Endothelial cell (in vitro differentiated cells): ENCODE measurements around the gene ALG6. TPM values are rescaled to one million over a fixed set of nuclear protein-coding genes. Genes with fewer than 3 reads are reported as not detected.

Experiments
- DNase-seq: peaks from one replicate; pipeline ENCODE4 v3.0.0; 2021; ENCODE audit warnings: low spot score
- H3K27ac Mint-ChIP-seq: one replicate; pipeline ENCODE4 v1.8.0; 2021; ENCODE audit warnings: mixed read lengths, inconsistent platforms; ENCODE audit not compliant: unreplicated experiment
- H3K27me3 Mint-ChIP-seq: one replicate; pipeline ENCODE4 v1.8.0; 2021; ENCODE audit warnings: mild to moderate bottlenecking, moderate library complexity, mixed read lengths, inconsistent platforms; ENCODE audit not compliant: unreplicated experiment
- H3K36me3 Mint-ChIP-seq: one replicate; pipeline ENCODE4 v1.8.0; 2021; ENCODE audit warnings: mild to moderate bottlenecking, low read depth, mixed read lengths, inconsistent platforms; ENCODE audit not compliant: unreplicated experiment
- H3K4me1 Mint-ChIP-seq: one replicate; pipeline ENCODE4 v1.8.0; 2021; ENCODE audit warnings: mild to moderate bottlenecking, mixed read lengths, inconsistent platforms; ENCODE audit not compliant: unreplicated experiment
- H3K4me3 Mint-ChIP-seq: one replicate; pipeline ENCODE4 v1.8.0; 2021; ENCODE audit warnings: mild to moderate bottlenecking, mixed read lengths, inconsistent platforms; ENCODE audit not compliant: unreplicated experiment
- H3K9me3 Mint-ChIP-seq: one replicate; pipeline ENCODE4 v1.8.0; 2021; ENCODE audit warnings: mixed read lengths, inconsistent platforms; ENCODE audit not compliant: unreplicated experiment
- CTCF ChIP-seq: fragments of 200-600 bp; sonication (generic); IDR thresholded peaks from one replicate; pipeline ENCODE4 v1.5.0; 2021; ENCODE audit warnings: antibody characterized with exemption; ENCODE audit not compliant: unreplicated experiment
- total RNA-seq: library from RNA; stranded (reverse); fragmentation: NEBNext Ultra II Directional; extraction: Animal tissue kit (Norgen Biotek cat#: 25700); gene quantifications from one replicate; pipeline ENCODE4 v1.2.1, GENCODE V29; 2021; ENCODE audit not compliant: unreplicated experiment

ALG6 gene
- total RNA-seq, 1 donor from 2014 or later = 14.9 TPM

GRCh38 chr1:63322944-63323864 lies 44.2 kb upstream of the ALG6 start:
- H3K27ac Mint-ChIP-seq = no peak overlapping the region

GRCh38 chr1:63323865-63324778 lies 43.3 kb upstream of the ALG6 start:
- Mint-ChIP-seq H3K36me3 (peaks cover 4% of the 10 kb centered on the region), H3K4me1 (peaks cover 34% of the 10 kb centered on the region), H3K9me3 (no peaks in the 10 kb centered on the region), H3K27me3 (peaks cover 45% of the 10 kb centered on the region), H3K4me3 (peak overlapping the region; percentile 51), H3K27ac (no peak overlapping the region)
- TF ChIP-seq CTCF = no peak
- no peak for DNase-seq

More at GRCh38 chr1:63322944-63323864, 44.2 kb upstream of the ALG6 start:
- peaks cover 46% of the 10 kb centered on the region for H3K27me3 Mint-ChIP-seq
- no peak for TF ChIP-seq CTCF
- no peaks in the 10 kb centered on the region for H3K9me3 Mint-ChIP-seq
- peak; percentile 38 for DNase-seq
- H3K4me1 Mint-ChIP-seq = peaks cover 37% of the 10 kb centered on the region
- H3K36me3 Mint-ChIP-seq = no peaks in the 10 kb centered on the region
- H3K4me3 Mint-ChIP-seq = no peak overlapping the region

DNA sequence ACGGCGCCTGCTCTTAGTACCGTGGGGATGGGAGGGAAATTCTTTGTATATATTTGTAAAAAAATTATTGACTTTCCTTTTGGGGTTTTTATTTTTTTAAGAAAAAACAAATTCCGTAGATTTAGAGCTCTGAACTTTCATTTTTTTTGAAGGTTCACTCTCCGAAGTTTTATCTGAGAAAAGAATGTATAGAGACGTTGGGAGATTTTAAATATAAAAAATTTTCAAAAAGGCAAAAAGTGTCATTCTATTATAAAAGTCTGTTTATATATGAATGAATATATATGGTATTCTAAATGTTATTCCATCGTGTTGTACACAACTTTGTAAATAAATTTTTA lies 42.7 kb upstream of the ALG6 start:
- peaks cover 43% of the 10 kb centered on the region for H3K27me3 Mint-ChIP-seq
- no peak for TF ChIP-seq CTCF
- H3K27ac Mint-ChIP-seq = no peak overlapping the region
- no peaks in the 10 kb centered on the region for H3K9me3 Mint-ChIP-seq
- DNase-seq = no peak
- peaks cover 4% of the 10 kb centered on the region for H3K36me3 Mint-ChIP-seq
- peaks cover 32% of the 10 kb centered on the region for H3K4me1 Mint-ChIP-seq
- H3K4me3 Mint-ChIP-seq = no peak overlapping the region

DNA sequence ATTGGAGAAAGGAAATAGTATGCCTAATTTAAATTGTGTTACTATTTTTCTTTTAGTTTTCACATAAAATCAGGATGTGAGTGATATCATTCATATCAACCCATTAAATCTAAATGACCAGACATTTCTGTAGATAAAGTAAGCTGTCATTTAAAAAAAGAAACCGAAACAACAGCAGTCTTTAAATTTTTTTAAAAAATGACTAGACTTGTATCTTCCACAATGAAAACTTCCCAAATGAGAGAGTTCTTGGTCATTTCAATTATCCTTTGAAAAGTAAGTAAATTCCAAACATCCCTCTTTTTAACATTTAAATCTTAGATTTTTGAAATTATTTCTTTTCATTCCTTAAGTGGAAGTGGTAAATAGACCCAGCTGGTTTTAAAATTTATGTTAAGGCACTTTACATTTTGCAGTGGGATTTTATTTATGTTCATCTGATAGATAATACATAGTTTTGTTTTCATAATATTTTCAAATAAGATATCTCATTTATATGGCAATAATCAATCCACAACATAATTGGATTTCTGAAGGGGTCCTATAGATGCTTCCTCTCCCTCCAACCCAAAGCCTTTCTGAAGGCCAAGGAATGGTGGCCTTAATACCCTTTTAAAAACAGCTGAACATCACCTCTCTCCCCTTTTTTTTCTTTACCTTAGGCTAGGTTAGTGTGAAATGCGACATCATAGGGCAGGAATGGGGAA lies 42.0 kb upstream of the ALG6 start:
- Mint-ChIP-seq H3K9me3 (no peaks in the 10 kb centered on the region), H3K27ac (no peak overlapping the region), H3K36me3 (peaks cover 4% of the 10 kb centered on the region)

More for the DNA sequence above, 42.0 kb upstream of the ALG6 start:
- H3K27me3 Mint-ChIP-seq = peaks cover 41% of the 10 kb centered on the region
- no peak overlapping the region for H3K4me3 Mint-ChIP-seq
- peaks cover 30% of the 10 kb centered on the region for H3K4me1 Mint-ChIP-seq
- no peak for TF ChIP-seq CTCF
- no peak for DNase-seq
